ENCODE results near the gene PRF1.

PRF1 gene

GRCh38 chr10:70598857-70599295 is 3.7 kb downstream of the PRF1 start:
- TF ChIP-seq CTCF (IDR thresholded peaks at IDR 0.05; ENCODE audit: low read depth, low read length) (no peak), EZH2phosphoT487 (IDR thresholded peaks at IDR 0.05; ENCODE audit: low read depth) (no peak)
- Histone ChIP-seq H3K4me1 (ENCODE audit: low read length) (no peaks in the 10 kb centered on the region), H3K9me3 (ENCODE audit: insufficient read depth, low read length) (no peaks in the 10 kb centered on the region), H3K79me2 (ENCODE audit: low read length) (no peaks in the 10 kb centered on the region), H3K27ac (ENCODE audit: low read length) (no peak overlapping the region), H3K36me3 (replicated peaks; ENCODE audit: low read depth, low read length) (no peaks in the 10 kb centered on the region), H3K4me2 (ENCODE audit: low read length) (no peak overlapping the region), H4K20me1 (ENCODE audit: insufficient read depth, low read length) (no peaks in the 10 kb centered on the region), H3K27me3 (ENCODE audit: low read depth, low read length) (no peaks in the 10 kb centered on the region), H3K9ac (ENCODE audit: low read length) (no peak overlapping the region), H3K4me3 (ENCODE audit: low read length) (no peak overlapping the region), H2AFZ (ENCODE audit: low read depth, low read length) (no peak overlapping the region)

GRCh38 chr10:70597856-70598815 is 4.4 kb downstream of the PRF1 start:
- no peak overlapping the region for H3K4me3 ChIP-seq (ENCODE audit: low read length)
- H3K27me3 ChIP-seq (ENCODE audit: low read depth, low read length), result no peaks in the 10 kb centered on the region
- H3K9me3 ChIP-seq (ENCODE audit: insufficient read depth, low read length), result no peaks in the 10 kb centered on the region
- no peak overlapping the region for H3K9ac ChIP-seq (ENCODE audit: low read length)
- H3K4me1 ChIP-seq (ENCODE audit: low read length), result no peaks in the 10 kb centered on the region
- H4K20me1 ChIP-seq (ENCODE audit: insufficient read depth, low read length), result no peaks in the 10 kb centered on the region
- no peaks in the 10 kb centered on the region for H3K36me3 ChIP-seq (replicated peaks; ENCODE audit: low read depth, low read length)
- H3K27ac ChIP-seq (ENCODE audit: low read length), result no peak overlapping the region
- TF ChIP-seq CTCF (IDR thresholded peaks at IDR 0.05; ENCODE audit: low read depth, low read length) (no peak), EZH2phosphoT487 (IDR thresholded peaks at IDR 0.05; ENCODE audit: low read depth) (no peak)
- H2AFZ ChIP-seq (ENCODE audit: low read depth, low read length), result no peak overlapping the region
- no peaks in the 10 kb centered on the region for H3K79me2 ChIP-seq (ENCODE audit: low read length)
- H3K4me2 ChIP-seq (ENCODE audit: low read length), result no peak overlapping the region

- Histone ChIP-seq H3K9ac (ENCODE audit: low read length) (no peak overlapping the region), H3K4me1 (ENCODE audit: low read length) (no peaks in the 10 kb centered on the region), H4K20me1 (ENCODE audit: insufficient read depth, low read length) (no peaks in the 10 kb centered on the region), H3K4me2 (ENCODE audit: low read length) (no peak overlapping the region), H3K4me3 (ENCODE audit: low read length) (no peak overlapping the region), H3K27me3 (ENCODE audit: low read depth, low read length) (no peaks in the 10 kb centered on the region), H2AFZ (ENCODE audit: low read depth, low read length) (no peak overlapping the region), H3K27ac (ENCODE audit: low read length) (no peak overlapping the region), H3K9me3 (ENCODE audit: insufficient read depth, low read length) (no peaks in the 10 kb centered on the region), H3K36me3 (replicated peaks; ENCODE audit: low read depth, low read length) (no peaks in the 10 kb centered on the region), H3K79me2 (ENCODE audit: low read length) (no peaks in the 10 kb centered on the region)
- TF ChIP-seq EZH2phosphoT487 (IDR thresholded peaks at IDR 0.05; ENCODE audit: low read depth) (no peak), CTCF (IDR thresholded peaks at IDR 0.05; ENCODE audit: low read depth, low read length) (no peak)
Observed at GRCh38 chr10:70596860-70597809, 5.4 kb downstream of the PRF1 start.
